Lower leg skin (tissue), 4 donors: ENCODE results near the gene ALOX5. TPM values are rescaled to one million over a fixed set of nuclear protein-coding genes. Genes with fewer than 3 reads are reported as not detected.
"Not testable (repeated sequence)": the region's sequence is repeated elsewhere in the genome, so short reads cannot be mapped to it uniquely, and the experiment has no call there.

Experiments used
- DNase-seq, 2 donors: peaks; one replicate each; pipeline ENCODE4 v3.0.0-alpha.2; 2019; ENCODE audit warnings: low spot score in 2 of 2
- H3K4me3 ChIP-seq: fragments of 200-600 bp; sonication (generic); 2 replicates; pipeline ENCODE4 v1.5.1; 2017; ENCODE audit warnings: mild to moderate bottlenecking, low read depth; ENCODE audit not compliant: poor library complexity, severe bottlenecking
- CTCF ChIP-seq, 3 donors: fragments of 450-650 bp; IDR thresholded peaks; one replicate each; pipeline ENCODE4 v1.5.1; 2016; ENCODE audit warnings: antibody characterized with exemption in 3 of 3, mild to moderate bottlenecking in 3 of 3, moderate library complexity in 2 of 3
- POLR2A ChIP-seq, 2 donors: fragments of 450-650 bp; IDR thresholded peaks; one replicate each; pipeline ENCODE4 v1.6.1; 2016 to 2017; ENCODE audit warnings: antibody characterized with exemption in 2 of 2, mild to moderate bottlenecking in 1 of 2, moderate library complexity in 1 of 2
- WGBS, 2 donors: methylation state at CpG; one replicate each; pipeline ENCODE4 v1.1.5; 2018; 5-methylcytosine and 5-hydroxymethylcytosine counted together
- intact Hi-C: fragments of 100-400 bp; cut with DNase I; formaldehyde crosslinking; loops from one replicate; pipeline ENCODE4 v1.15.0; 2023; ENCODE audit warnings: low total_unique reads
- total RNA-seq, 4 donors: library from RNA; depleted of rRNA; stranded (reverse); fragments of >200 nt; gene quantifications; one replicate each; pipeline ENCODE4 v1.1.0, GENCODE V29; 2016

Gene ALOX5
- total RNA-seq, 4 donors from 2014 or later, result 7.4 to 16.0 (median 11.9) TPM

GRCh38 chr10:45409782-45410181, 35.8 kb downstream of the ALOX5 start:
- no peak for DNase-seq
- intact Hi-C loops, result no loop called here
- 68 to 71% methylated on average over 1 of the region's 1 CpG for WGBS, 2 donors
- TF ChIP-seq POLR2A (IDR thresholded peaks at IDR 0.05) (no peak), CTCF (IDR thresholded peaks at IDR 0.05) (no peak)
- no peak overlapping the region for H3K4me3 ChIP-seq

GRCh38 chr10:45410489-45410806, 36.4 kb downstream of the ALOX5 start:
- no peak for DNase-seq
- TF ChIP-seq POLR2A (IDR thresholded peaks at IDR 0.05), result no peak
- H3K4me3 ChIP-seq, result no peak overlapping the region
- intact Hi-C loops, result no loop called here
- WGBS, 2 donors, result 70 to 72% methylated on average over 2 of the region's 2 CpGs

GRCh38 chr10:45410807-45411606, 37.0 kb downstream of the ALOX5 start:
- no peak overlapping the region for H3K4me3 ChIP-seq
- 73 to 81% methylated on average over 6 of the region's 6 CpGs for WGBS, 2 donors
- intact Hi-C loops, result no loop called here

GRCh38 chr10:45411607-45411940, 37.6 kb downstream of the ALOX5 start:
- intact Hi-C loops, result no loop called here
- no peak overlapping the region for H3K4me3 ChIP-seq
- 91 to 95% methylated on average over 4 of the region's 4 CpGs for whole genome bisulfite sequencing, 2 donors
- TF ChIP-seq CTCF (IDR thresholded peaks at IDR 0.05) (no peak), POLR2A (IDR thresholded peaks at IDR 0.05) (no peak)
- DNase-seq, result no peak

More at GRCh38 chr10:45410807-45411606, 37.0 kb downstream of the ALOX5 start:
- DNase-seq, result no peak
- TF ChIP-seq CTCF (IDR thresholded peaks at IDR 0.05) (no peak), POLR2A (IDR thresholded peaks at IDR 0.05) (no peak)

- 95% methylated on average over 5 of the region's 5 CpGs for WGBS, 2 donors
- intact Hi-C loops, H3K4me3 ChIP-seq, DNase-seq: not testable (repeated sequence)
These were observed 41.0 kb downstream of the ALOX5 start for GRCh38 chr10:45415062-45415461.

- TF ChIP-seq CTCF (IDR thresholded peaks at IDR 0.05), result no peak
- no peak for TF ChIP-seq POLR2A (IDR thresholded peaks at IDR 0.05)
- no peak overlapping the region for H3K4me3 ChIP-seq
- DNase-seq, result no peak
- 93 to 98% methylated on average over 2 of the region's 2 CpGs for WGBS, 2 donors
- intact Hi-C loops, result no loop called here
These were observed 42.6 kb downstream of the ALOX5 start for GRCh38 chr10:45416603-45417002.

GRCh38 chr10:45417746-45418145, 43.7 kb downstream of the ALOX5 start:
- intact Hi-C loops, result no loop called here
- 72 to 86% methylated on average over 6 of the region's 6 CpGs for WGBS, 2 donors
- TF ChIP-seq CTCF (IDR thresholded peaks at IDR 0.05) (no peak), POLR2A (IDR thresholded peaks at IDR 0.05) (no peak)
- no peak overlapping the region for H3K4me3 ChIP-seq
- no peak for DNase-seq
